Lower leg skin (tissue), 3 donors: Measurements from ENCODE around the gene NUFIP2.
"Not testable (repeated sequence)": the region's sequence is repeated elsewhere in the genome, so short reads cannot be mapped to it uniquely, and the experiment has no call there.

Experiments used
- POLR2A ChIP-seq, 2 donors: fragments of 450-650 bp; IDR thresholded peaks; one replicate each; pipeline ENCODE4 v1.6.1; 2016 to 2017; ENCODE audit warnings: antibody characterized with exemption in 2 of 2, mild to moderate bottlenecking in 1 of 2, moderate library complexity in 1 of 2
- TF ChIP-seq, protein P1 (sequence below), 3 donors: fragments of 450-650 bp; IDR thresholded peaks; one replicate each; pipeline ENCODE4 v1.5.1; 2016; ENCODE audit warnings: antibody characterized with exemption in 3 of 3, mild to moderate bottlenecking in 3 of 3, moderate library complexity in 2 of 3

DNA sequence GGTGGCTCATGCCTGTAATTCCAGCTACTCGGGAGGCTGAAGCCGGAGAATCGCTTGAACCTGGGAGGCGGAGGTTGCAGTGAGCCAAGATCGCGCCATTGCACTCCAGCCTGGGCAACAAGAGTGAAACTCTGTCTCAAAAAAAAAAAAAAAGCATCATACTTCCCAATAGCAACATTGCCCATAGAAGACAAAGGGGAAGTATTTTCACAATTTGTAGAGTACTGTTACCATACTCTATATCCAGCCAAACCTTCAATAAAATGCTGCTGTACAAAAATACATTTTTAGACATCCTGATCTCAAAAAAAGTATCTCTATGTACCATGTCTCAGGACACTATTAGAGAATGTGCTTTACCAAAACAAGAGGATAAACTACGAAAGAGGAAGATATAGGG is 59.0 kb downstream of the NUFIP2 start:
- TF ChIP-seq, protein P1, sequence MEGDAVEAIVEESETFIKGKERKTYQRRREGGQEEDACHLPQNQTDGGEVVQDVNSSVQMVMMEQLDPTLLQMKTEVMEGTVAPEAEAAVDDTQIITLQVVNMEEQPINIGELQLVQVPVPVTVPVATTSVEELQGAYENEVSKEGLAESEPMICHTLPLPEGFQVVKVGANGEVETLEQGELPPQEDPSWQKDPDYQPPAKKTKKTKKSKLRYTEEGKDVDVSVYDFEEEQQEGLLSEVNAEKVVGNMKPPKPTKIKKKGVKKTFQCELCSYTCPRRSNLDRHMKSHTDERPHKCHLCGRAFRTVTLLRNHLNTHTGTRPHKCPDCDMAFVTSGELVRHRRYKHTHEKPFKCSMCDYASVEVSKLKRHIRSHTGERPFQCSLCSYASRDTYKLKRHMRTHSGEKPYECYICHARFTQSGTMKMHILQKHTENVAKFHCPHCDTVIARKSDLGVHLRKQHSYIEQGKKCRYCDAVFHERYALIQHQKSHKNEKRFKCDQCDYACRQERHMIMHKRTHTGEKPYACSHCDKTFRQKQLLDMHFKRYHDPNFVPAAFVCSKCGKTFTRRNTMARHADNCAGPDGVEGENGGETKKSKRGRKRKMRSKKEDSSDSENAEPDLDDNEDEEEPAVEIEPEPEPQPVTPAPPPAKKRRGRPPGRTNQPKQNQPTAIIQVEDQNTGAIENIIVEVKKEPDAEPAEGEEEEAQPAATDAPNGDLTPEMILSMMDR (IDR thresholded peaks at IDR 0.05): not testable (repeated sequence)
- not testable (repeated sequence) for TF ChIP-seq POLR2A (IDR thresholded peaks at IDR 0.05)
